NCI-H2029 (cell line): ENCODE measurements around the gene IMMP1L.
A peak's percentile ranks its signal among the peaks of the same experiment; 100 is the strongest.

Experiments used
- DNase-seq: peaks from one replicate; lab custom pipeline; 2025; lab: John Stamatoyannopoulos, UW

The IMMP1L gene

GRCh38 chr11:31474083-31474482 is 35.3 kb downstream of the IMMP1L start:
- no peak for DNase-seq

GRCh38 chr11:31464436-31464835 is 45.0 kb downstream of the IMMP1L start:
- DNase-seq, result no peak

GRCh38 chr11:31455177-31455576 is 54.2 kb downstream of the IMMP1L start:
- DNase-seq, result no peak

- DNase-seq, result no peak
Observed at GRCh38 chr11:31450841-31451240, 58.6 kb downstream of the IMMP1L start.

- no peak for DNase-seq
Observed at GRCh38 chr11:31449040-31449439, 60.4 kb downstream of the IMMP1L start.

GRCh38 chr11:31445621-31446020 is 63.8 kb downstream of the IMMP1L start:
- no peak for DNase-seq

GRCh38 chr11:31443802-31444201 is 65.6 kb downstream of the IMMP1L start:
- DNase-seq, result no peak

- peak; percentile 96 for DNase-seq
Observed at GRCh38 chr11:31442086-31442485, 67.3 kb downstream of the IMMP1L start.

- DNase-seq, result no peak
Observed at GRCh38 chr11:31441296-31441695, 68.1 kb downstream of the IMMP1L start.

GRCh38 chr11:31437742-31438435 is 71.5 kb downstream of the IMMP1L start:
- DNase-seq, result no peak

- no peak for DNase-seq
Observed at GRCh38 chr11:31433851-31434250, 75.6 kb downstream of the IMMP1L start.

- no peak for DNase-seq
Observed at GRCh38 chr11:31424652-31425051, 84.8 kb downstream of the IMMP1L start.

- no peak for DNase-seq
Observed at GRCh38 chr11:31422703-31423102, 86.7 kb downstream of the IMMP1L start.

- no peak for DNase-seq
Observed at GRCh38 chr11:31421820-31422219, 87.6 kb downstream of the IMMP1L start.

- DNase-seq, result no peak
Observed at GRCh38 chr11:31419669-31420068, 89.8 kb downstream of the IMMP1L start.

- no peak for DNase-seq
Observed at GRCh38 chr11:31419138-31419537, 90.3 kb downstream of the IMMP1L start.

- DNase-seq, result no peak
Observed at GRCh38 chr11:31417816-31418215, 91.6 kb downstream of the IMMP1L start.

- no peak for DNase-seq
Observed at GRCh38 chr11:31417357-31417756, 92.1 kb downstream of the IMMP1L start.

GRCh38 chr11:31415435-31415834 is 94.0 kb downstream of the IMMP1L start:
- no peak for DNase-seq

GRCh38 chr11:31414338-31414737 is 95.1 kb downstream of the IMMP1L start:
- DNase-seq, result no peak

- DNase-seq, result no peak
Observed at GRCh38 chr11:31412946-31413345, 96.5 kb downstream of the IMMP1L start.

- DNase-seq, result no peak
Observed at GRCh38 chr11:31408201-31408600, 101.2 kb downstream of the IMMP1L start.

GRCh38 chr11:31404614-31405013 is 104.8 kb downstream of the IMMP1L start:
- no peak for DNase-seq

- peak; percentile 2 for DNase-seq
Observed at GRCh38 chr11:31397239-31397834, 112.1 kb downstream of the IMMP1L start.
